Measurements from ENCODE around the gene DAD1. TPM values are rescaled to one million over a fixed set of nuclear protein-coding genes. Genes with fewer than 3 reads are reported as not detected.
A peak's percentile ranks its signal among the peaks of the same experiment; 100 is the strongest.
"Not testable (repeated sequence)": the region's sequence is repeated elsewhere in the genome, so short reads cannot be mapped to it uniquely, and the experiment has no call there.

Gene DAD1
- polyA plus RNA-seq, 10 donors, result 119 to 178 (median 145) TPM

DNA sequence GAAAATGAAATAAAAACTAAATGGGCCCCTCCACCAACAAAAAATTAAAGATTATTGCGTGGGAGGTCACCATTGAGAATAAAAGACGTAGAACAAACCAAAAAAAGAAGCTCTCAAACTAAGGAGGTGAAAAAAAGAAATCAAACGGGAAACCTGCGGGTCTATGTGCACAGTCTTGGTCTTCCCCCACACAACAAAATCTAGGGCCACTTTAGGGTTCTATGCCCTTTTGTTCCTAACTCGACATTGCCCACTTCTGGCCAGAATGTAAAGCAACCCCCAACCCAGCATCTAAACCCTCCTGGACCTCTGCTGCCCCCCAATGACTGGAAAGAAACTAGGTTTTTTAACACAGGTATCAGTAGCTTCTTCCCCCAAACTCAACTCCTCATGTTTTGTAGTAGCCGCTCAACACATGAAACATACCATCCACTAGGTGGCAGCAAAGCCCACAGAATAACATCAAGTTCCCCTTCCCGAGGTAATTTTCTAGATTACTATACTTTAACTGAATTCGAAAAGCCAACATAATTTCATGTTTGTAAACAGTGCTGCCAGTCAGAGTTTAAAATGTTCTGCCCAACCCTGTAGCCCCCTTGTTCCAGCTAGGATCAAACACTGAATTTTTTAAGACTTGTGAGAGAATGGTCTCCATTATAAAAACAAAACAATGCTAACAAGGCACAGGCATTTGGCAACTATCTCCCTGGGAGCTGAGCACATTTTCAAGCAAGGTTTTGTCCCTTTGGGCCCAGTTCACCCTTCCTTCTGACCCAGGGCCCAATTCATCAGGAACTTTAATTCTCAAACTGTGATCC lies 18.7 kb downstream of the DAD1 start:
- peak; percentile 82 to 90 (median 88) for DNase-seq

DNA sequence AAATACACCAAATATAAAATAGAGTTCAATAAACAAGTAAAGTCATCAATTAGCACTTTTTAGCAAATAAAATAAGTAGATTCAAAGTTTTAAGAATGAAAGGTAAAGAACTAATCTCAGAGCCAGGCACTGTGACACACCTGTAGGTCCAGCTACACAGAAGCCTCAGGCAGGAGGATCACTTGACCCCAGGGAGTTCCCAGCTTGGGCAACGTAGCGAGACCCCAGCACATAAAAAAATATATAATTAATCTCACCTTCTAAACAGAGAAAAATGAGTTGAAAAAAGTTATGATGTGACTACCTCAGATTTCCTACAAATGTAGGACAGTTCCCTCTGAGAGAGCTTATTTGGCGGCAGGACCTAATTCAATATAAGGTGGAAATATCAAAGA lies 19.3 kb downstream of the DAD1 start:
- no peak for DNase-seq

DNA sequence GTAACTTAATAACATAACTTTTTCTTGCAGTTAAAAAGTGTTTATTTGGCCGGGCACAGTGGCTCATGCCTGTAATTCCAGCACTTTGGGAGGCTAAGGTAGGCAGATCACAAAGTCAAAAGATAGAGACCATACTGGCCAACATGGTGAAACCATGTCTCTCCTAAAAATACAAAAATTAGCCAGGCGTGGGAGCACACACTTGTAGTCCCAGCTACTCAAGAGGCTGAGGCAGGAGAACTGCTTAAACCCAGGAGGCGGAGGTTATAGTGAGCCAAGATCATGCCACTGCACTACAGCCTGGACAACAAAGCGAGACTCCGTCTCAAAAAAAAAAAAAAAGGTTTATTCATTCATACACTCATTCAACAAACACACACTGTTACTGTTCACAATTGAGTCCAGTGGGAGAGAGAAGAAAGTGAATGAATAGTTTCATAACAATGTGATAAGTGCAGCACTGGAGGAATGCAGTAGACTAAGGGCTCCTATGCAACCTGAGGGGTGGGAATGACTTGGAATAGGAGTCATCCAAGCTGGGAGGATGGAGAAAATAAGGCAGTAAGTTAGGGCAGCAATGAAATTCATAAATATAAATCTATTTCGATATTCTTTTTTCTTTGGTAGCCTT lies 19.8 kb downstream of the DAD1 start:
- no peak for DNase-seq

DNA sequence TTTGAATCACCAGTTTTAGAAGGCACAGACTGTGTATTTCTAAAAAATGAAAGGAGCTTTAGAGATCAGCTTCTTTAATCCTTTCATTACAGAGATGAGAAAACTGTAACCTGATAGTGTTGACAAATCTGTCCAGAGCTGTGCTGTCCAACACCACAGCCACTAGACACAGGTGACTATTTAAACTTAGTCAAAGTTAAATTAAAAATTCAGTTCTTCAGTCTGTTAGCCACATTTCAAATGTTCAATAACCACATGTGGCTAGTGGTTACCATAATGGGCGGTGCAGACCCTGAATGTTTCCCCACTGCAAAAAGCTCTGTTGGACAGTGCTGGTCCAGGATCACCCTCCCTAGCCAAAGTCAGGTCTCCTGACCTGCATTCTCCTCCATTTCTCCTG lies 21.6 kb downstream of the DAD1 start:
- DNase-seq, result no peak

DNA sequence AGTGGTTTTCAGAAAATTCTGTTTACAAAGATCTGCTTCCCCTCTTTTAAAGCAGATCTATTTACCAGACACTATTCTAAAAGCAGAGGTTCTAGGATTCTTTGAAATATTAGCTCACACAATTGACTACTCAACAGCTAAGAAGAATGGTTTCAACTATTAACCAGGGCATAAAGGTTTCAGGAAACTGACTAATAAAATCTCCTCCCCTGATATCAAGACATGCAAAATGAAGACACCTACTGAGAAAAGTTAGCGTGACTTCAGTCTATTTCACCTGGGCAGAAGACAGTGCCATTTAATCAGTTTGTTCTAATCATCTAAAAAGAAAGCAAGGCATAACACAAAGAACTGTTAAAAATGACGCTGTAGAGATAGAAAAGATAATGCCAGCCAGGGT lies 22.2 kb downstream of the DAD1 start:
- DNase-seq, result no peak

DNA sequence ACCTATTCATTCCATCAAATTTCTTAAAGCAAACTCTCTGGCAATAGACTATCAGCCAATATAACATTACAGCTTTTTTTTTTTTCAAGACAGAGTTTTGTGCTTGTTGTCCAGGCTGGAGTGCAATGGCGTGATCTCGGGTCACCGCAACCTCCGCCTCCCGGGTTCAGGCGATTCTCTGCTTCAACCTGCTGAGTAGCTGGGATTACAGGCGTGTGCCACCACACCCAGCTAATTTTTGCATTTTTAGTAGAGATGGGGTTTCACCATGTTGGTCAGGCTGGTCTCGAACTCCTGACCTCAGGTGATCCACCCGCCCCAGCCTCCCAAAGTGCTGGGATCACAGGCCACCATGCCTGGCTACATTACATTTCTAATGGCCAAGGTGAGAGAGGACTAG lies 22.8 kb downstream of the DAD1 start:
- not testable (repeated sequence) for DNase-seq

DNA sequence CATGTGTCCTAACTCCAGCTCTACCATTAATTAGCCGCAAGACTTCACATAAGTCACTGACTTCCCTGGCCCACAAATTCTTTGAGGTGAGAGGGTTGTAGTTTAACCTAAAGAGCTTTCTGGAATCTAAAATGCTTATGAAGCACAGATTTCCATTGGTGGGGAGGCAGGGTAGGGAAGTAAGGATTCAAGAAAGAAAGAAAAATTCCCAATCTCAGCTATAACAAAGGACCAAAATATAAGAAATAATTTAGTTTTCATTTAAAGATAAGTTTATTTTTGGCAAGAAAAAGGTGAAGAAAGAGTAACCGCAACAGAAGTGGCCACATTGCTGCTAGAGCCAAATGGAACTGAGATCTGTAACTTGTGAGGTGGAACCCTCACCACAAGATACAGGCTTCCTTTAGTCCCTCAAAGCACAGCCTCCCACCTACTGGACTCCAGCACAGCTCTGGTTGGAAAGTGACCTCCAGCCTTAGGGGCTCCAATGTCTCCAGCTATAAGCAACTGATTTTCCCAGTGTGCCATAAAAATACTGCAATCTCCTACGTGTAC lies 23.6 kb downstream of the DAD1 start:
- no peak for DNase-seq

DNA sequence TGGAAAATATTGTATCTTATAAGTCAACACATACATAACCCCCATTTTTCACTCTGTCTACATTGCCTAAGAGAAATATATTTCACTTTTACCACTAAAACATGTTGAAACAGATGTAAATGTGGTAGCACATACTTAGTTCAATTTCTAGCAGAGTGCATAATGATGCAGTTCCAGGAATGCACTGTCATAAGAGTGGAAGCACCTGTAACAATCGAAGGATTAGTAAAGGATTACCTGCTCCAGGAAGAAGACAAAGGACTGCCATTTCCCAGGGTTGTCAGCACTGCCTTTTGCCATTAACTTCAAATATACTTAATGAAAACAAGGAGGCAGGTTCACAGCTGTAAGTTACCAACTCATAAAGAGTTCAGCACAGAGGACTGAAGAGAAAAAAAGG lies 24.6 kb downstream of the DAD1 start:
- DNase-seq, result no peak

DNA sequence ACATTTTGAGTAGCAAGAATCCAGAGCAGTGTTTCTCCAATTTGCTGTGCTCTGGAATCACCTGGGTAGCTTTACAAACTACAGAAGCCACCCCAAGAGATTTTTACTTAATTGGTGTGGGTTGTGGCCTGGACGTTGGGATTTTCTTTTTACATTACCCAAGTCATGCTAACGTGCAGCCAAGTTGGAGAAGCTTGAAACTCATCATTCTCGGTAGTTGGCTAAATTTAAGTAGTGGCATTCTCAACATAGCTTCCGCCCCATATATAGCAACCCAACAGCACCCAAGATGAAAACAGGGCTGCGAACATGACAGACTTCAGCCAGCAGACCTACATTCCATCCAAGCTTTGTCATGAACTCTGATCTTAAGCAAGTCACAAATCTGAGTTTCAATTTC lies 25.0 kb downstream of the DAD1 start:
- DNase-seq, result no peak

DNA sequence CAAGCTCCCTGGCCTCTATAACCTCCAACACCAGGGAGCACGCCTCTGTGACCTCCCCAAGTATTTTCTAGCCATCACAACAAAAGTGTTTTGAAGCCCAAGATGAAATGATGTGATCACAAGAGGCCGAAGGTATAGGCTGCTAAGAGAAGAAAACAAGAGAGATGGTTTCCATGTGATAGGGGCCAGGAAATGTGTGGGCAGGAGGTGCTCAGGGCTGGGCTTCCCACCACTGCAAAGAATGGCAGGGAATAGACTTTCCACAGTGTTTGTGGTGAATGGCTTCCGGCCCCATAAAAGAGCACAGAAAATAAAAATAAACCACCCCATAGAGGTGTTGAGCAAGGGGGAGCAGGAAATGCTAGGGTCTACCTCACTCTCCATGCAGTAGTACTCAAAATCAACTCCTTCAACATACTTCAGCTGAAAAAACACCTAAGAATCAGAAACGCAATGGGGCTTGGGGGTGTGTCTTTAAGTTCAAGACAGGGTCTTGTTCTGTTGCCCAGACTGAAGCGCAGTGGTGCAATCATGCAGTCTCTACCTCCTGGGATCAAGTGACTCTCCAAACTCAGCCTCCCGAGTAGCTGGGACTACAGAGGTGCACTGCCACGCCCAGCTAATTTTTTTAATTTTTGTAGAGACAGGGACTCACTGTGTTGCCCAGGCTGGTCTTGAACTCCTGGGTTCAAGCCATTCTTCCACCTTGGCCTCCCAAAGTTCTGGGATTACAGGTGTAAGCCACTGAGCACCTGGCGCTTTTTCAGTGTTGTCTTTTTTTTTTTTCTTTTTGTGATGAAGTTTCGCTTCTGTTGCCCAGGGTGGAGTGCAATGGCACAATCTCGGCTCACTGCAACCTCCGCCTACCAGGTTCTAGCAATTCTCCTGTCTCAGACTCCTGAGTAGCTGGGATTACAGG lies 27.1 kb downstream of the DAD1 start:
- no peak for DNase-seq

DNA sequence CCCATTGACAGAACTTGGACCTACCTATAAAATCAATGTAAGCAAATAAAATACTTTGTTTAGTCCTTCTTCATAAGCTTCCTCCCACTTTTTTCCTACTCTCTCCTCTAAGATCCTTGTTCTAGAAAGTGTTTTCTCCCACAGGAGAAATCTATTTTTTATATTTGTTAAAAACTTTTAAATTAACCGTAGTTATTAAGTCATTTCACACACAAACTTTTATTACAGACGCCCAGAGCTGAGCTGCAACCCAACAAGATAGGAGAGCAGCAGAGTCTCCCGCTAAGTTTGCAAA lies 27.7 kb downstream of the DAD1 start:
- DNase-seq, result no peak

DNA sequence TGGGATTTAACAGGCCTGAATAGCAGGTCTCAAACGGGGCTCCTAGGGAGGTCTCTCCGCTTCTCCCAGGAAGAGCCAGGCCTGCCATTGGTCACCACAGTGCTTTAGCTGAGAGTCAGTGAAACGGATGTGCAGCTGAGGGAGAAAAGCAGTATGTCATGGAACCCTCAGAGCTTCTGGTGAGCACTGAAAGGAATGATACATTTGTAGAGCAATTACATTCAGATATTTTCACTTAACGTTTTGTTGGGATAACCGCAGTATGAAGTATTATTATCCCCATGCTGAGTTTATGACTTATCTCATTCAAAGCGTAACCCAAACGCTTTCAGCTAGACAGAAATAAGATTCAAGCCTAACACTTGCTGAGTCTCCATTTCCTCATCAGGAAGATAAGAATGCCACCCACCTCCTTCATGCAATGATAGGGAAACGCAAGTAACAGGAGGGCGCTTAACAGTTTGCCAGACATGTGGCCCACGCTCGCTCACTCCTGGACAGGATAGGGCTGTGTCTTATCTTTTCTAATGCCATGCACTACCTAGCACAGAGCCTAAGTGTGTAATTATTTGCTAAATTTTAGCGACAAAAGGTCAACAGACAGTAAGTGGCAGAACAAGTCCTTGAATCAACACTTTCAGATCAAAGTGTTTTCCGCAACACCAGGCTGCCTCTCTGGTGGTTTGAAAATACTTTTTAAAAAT lies 28.2 kb downstream of the DAD1 start:
- no peak for DNase-seq

DNA sequence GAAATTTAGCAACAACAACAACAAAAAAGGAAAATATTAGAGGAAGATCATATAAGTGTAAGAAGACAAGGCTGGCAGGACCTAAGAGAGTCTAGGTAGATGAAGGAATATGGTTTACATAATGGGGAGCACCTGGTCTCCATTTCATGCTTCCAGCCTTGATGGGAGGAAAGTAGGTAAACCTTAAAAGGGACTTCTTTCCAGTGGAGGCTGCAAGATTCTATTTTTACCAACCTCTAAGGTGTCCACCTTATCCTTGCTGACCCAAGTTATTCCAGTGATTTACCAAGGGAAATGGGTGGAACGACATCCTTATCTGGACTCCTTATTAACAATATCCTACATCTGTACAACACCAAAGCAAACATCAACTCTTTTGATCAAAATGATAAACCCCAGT lies 30.0 kb downstream of the DAD1 start:
- no peak for DNase-seq

DNA sequence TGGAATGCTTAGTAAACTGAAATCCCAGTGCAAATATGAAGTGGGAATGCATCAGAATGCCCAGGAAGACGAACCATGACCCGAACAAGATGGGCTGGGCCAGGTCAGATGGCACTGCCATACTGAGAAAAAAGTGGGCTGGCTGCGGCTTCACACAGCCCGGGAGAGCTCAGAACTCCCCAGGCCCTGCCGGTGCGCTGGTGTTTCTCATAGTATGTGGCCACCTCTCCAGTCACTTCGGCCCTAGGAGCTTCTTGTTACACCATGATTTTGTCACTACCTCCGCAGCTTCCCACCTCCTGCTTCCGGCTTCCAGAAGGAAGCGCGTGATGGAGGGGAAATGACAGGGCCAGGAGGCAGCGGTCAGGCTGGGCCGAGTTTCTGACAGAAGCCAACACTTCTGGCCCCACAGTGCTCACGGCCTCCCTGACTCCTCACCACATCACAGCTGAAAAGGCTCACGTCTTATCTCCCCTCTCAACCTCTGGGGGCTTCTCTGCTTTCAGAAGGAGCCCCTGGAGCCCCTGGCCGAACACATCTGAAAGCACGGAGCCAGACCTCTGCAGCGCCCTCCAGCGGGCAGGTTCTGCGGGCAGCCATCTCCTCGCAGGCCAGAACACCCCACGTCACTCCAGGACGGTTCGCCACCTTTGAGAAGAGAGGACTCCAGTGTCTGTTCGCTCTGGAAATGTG lies 30.7 kb downstream of the DAD1 start:
- no peak for DNase-seq

DNA sequence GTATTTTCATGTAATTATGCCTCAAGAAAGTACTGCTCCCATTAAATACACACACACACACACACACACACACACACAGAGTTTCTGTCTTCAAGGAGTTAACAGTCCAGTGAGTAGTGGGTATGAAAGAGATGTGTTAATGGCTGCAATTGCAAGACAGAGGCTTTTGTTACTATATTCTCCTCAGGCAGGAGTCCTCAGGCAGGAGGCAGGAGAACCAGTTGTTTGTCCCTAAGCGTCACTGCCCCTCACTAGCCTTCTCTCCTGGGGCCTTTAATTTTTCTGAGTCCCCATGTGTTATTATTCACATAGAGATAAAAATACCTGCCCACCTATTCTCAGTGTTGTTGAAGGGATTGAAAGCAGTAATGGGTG lies 31.2 kb downstream of the DAD1 start:
- DNase-seq, result no peak

DNA sequence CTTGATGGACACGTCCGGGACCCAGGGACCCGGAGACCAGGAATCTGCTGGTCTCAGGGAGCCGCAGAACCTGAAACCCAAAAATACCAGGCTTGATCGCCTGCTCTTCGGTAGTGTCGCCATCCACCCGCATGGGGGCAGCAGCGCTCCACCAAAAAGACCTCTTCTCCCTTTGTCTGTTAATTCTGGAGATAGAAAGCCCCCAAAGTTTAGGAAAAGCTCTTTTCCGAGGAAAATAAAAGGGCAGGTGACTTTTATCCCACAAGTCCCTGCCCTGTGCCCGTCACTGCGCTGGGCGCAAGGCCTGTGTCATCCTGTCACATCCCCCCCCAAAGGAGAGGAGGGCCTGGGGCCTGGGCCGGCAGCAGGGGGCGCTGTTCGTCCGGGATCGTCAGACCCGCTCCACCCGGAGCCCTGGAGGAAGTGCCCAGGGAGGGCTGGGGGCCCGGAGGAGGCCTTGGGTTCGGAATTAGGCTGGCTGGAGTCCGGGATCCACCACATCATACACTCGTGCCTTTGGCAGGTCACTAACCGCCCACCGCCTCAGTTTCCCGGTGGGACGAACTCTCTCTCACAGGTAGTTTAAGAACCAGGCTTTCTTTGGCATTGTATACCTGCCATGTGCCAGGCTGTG lies 31.9 kb downstream of the DAD1 start:
- peak; percentile 67 to 91 (median 83) for DNase-seq

DNA sequence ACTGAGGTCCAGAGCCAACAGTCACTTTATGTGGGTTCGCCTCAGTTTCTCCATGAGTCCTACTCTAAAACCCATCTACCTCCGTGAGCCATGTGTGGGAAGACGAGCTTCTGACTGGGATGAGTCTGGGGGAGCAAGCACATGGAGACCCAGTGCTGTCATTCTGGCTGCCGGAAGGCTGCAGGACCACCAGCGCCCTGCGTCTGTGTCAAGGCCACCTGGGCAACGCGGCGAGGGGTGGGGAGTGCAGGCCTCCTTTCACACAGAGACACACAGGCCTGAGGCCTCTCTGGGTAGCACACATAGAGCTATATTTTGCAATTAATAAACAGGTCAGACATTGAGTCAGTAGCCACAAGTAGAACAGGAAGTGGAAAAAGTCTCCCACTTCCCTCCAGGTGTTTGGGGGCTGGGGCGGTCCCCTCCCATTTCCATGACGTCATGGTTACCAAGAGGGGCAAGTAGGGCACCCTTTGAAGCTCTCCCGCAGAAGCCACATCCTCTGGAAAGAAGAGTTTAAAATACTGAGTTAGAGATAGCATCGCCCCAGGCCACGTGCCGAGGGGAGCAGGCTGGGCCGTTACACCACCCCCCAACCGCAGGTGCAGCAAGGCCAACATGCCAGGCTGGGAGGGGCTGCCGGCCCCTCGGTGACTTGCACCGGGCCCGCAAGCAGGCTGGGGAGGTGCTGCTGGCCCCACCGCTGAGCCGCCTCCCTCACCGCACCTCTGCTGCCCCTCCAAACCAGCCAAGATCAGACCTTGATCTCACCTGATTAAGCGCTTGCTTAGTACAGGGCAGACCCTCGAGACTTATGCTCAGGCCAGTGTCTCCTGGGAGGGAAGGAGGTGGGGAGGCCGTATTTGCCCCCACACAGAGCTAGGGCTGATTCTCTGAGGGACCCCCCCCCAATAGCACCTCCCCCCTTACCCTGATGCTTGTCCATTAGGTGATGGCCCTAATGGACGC lies 32.7 kb downstream of the DAD1 start:
- peak in 2 of 3 donors; percentile 48 to 49 for DNase-seq

DNA sequence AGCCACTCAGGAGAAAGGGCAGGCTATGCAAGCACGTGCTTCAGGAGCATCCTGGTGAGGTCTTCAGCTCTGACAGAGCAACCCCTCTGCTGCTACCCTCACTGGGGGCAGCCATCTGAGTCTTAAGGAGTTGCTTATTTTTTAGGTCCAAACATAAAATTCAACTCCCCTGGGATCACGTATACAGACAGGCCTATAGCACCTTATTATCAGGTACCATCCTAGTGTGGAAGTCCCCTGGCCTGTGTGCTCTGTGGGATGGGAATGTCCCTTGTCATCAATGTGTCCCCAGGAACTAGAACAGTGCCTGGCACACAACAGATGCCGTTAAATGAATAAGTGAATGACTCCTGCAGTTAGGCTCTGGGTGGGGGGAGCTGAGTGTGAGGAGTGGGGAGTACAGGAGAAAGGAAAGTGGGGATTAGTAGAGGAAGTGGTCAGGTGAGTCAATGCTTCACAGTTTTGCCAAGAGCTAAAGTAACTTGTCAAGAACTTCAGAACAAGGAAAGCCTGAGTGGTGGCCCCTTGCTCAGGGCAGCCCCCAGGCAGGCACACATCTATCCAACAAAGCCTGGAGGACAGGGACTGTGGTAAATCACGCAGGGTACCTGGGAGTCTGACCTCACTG lies 33.5 kb downstream of the DAD1 start:
- no peak for DNase-seq
